Muscle of leg (tissue), 16 donors: ENCODE data around the gene TPRX1. TPM values are rescaled to one million over a fixed set of nuclear protein-coding genes. Genes with fewer than 3 reads are reported as not detected.
"Not testable (repeated sequence)": the region's sequence is repeated elsewhere in the genome, so short reads cannot be mapped to it uniquely, and the experiment has no call there.

Source experiments
- DNase-seq: peaks from one replicate; pipeline ENCODE4 v3.0.0; 2013
- H3K27ac ChIP-seq: one replicate; pipeline ENCODE4 v1.5.1; 2013; ENCODE audit warnings: mild to moderate bottlenecking, low read length, control low read depth
- H3K27me3 ChIP-seq: one replicate; pipeline ENCODE4 v1.6.1; 2013; ENCODE audit warnings: low read length; ENCODE audit not compliant: control insufficient read depth, insufficient read depth
- H3K36me3 ChIP-seq: one replicate; pipeline ENCODE4 v1.6.1; 2013; ENCODE audit warnings: low read length; ENCODE audit not compliant: control insufficient read depth, insufficient read depth
- H3K4me1 ChIP-seq: one replicate; pipeline ENCODE4 v1.6.1; 2013; ENCODE audit warnings: low read length; ENCODE audit not compliant: control insufficient read depth, insufficient read depth
- H3K4me3 ChIP-seq: one replicate; pipeline ENCODE4 v1.5.1; 2013; ENCODE audit warnings: low read length, control low read depth
- H3K9me3 ChIP-seq: replicated peaks from 2 replicates; pipeline ENCODE4 v1.6.1; 2013; ENCODE audit warnings: low read depth, low read length; ENCODE audit not compliant: control insufficient read depth
- WGBS: methylation state at CpG from one replicate; pipeline ENCODE4 v1.1.5; 2013; ENCODE audit warnings: missing lambda C conversion rate; ENCODE audit not compliant: insufficient coverage; 5-methylcytosine and 5-hydroxymethylcytosine counted together
- long read RNA-seq, 11 donors: transcript quantifications; one replicate each; lab custom pipeline, GENCODE V29; 2026
- polyA plus RNA-seq, 8 donors: library from polyadenylated mRNA; unstranded; fragments of 120-200 nt; gene quantifications; one replicate each; pipeline versions ENCODE4 v1.2.1 to v1.2.3, GENCODE V29; 2013; ENCODE audit warnings: inconsistent platforms in 1 of 8, low replicate concordance in 1 of 8; ENCODE audit not compliant: insufficient read length in 8 of 8, insufficient read depth in 1 of 8
- total RNA-seq: library from RNA; stranded (reverse); fragments of 120-200 nt; gene quantifications from one replicate; pipeline ENCODE4 v1.2.4, GENCODE V29; 2013

The TPRX1 gene
- total RNA-seq = not detected
- not detected for polyA plus RNA-seq
- long read RNA-seq, donor 1 = 0 reads
- long read RNA-seq, donor 2 = 0 reads
- long read RNA-seq, donor 3 = 0 reads
- long read RNA-seq, donor 4 = 0 reads
- long read RNA-seq, donor 5 = 0 reads
- long read RNA-seq, donor 6 = 0 reads
- long read RNA-seq, donor 7 = 0 reads
- long read RNA-seq, donor 8 = 0 reads
- long read RNA-seq, donor 9 = 0 reads
- long read RNA-seq, donor 10 = 0 reads
- long read RNA-seq, donor 11 = 0 reads

GRCh38 chr19:47804451-47804850 lies at the start of gene TPRX1:
TSS of gene TPRX1 (minus strand) at chr19:47804551. CDS start at chr19:47804539, 12 bp downstream.
- 60% methylated on average over 1 of the region's 5 CpGs for WGBS

GRCh38 chr19:47853003-47853402 lies 48.7 kb upstream of the TPRX1 start:
- Histone ChIP-seq H3K27me3 (peaks cover 27% of the 10 kb centered on the region), H3K4me1 (peaks cover 8% of the 10 kb centered on the region), H3K9me3 (no peaks in the 10 kb centered on the region), H3K27ac (no peak overlapping the region), H3K4me3 (no peak overlapping the region), H3K36me3 (no peaks in the 10 kb centered on the region)
- WGBS = 61% methylated on average over 2 of the region's 5 CpGs
- no peak for DNase-seq

More at GRCh38 chr19:47804451-47804850, at the start of gene TPRX1:
- DNase-seq, H3K27me3 ChIP-seq, H3K4me1 ChIP-seq, H3K4me3 ChIP-seq, H3K9me3 ChIP-seq, H3K27ac ChIP-seq, H3K36me3 ChIP-seq: not testable (repeated sequence)

- no peaks in the 10 kb centered on the region for H3K36me3 ChIP-seq
- H3K9me3 ChIP-seq = no peaks in the 10 kb centered on the region
- 7% methylated on average over 7 of the region's 22 CpGs for WGBS
- no peak overlapping the region for H3K4me3 ChIP-seq
- peaks cover 27% of the 10 kb centered on the region for H3K27me3 ChIP-seq
- peak; percentile 55 for DNase-seq
- peaks cover 8% of the 10 kb centered on the region for H3K4me1 ChIP-seq
- no peak overlapping the region for H3K27ac ChIP-seq
Observed at GRCh38 chr19:47848823-47849473, 44.6 kb upstream of the TPRX1 start.

GRCh38 chr19:47848425-47848822 lies 44.1 kb upstream of the TPRX1 start:
- DNase-seq = no peak
- H3K4me1 ChIP-seq = peaks cover 8% of the 10 kb centered on the region
- 32% methylated on average over 9 of the region's 10 CpGs for WGBS
- H3K27ac ChIP-seq = no peak overlapping the region
- H3K9me3 ChIP-seq = no peaks in the 10 kb centered on the region
- no peak overlapping the region for H3K4me3 ChIP-seq
- H3K27me3 ChIP-seq = peaks cover 27% of the 10 kb centered on the region
- no peaks in the 10 kb centered on the region for H3K36me3 ChIP-seq

GRCh38 chr19:47842941-47843340 lies 38.6 kb upstream of the TPRX1 start:
- no peaks in the 10 kb centered on the region for H3K9me3 ChIP-seq
- H3K27ac ChIP-seq = no peak overlapping the region
- H3K4me3 ChIP-seq = no peak overlapping the region
- no peak for DNase-seq
- peaks cover 2% of the 10 kb centered on the region for H3K4me1 ChIP-seq
- WGBS = 16% methylated on average over 3 of the region's 5 CpGs
- H3K27me3 ChIP-seq = peaks cover 5% of the 10 kb centered on the region
- H3K36me3 ChIP-seq = no peaks in the 10 kb centered on the region

GRCh38 chr19:47839913-47840312 lies 35.6 kb upstream of the TPRX1 start:
- 21% methylated on average over 8 of the region's 10 CpGs for WGBS
- Histone ChIP-seq H3K27ac (no peak overlapping the region), H3K4me3 (no peak overlapping the region), H3K4me1 (peaks cover 2% of the 10 kb centered on the region), H3K9me3 (no peaks in the 10 kb centered on the region), H3K36me3 (no peaks in the 10 kb centered on the region), H3K27me3 (peaks cover 5% of the 10 kb centered on the region)
- no peak for DNase-seq

GRCh38 chr19:47839411-47839810 lies 35.1 kb upstream of the TPRX1 start:
- H3K27ac ChIP-seq = no peak overlapping the region
- peaks cover 5% of the 10 kb centered on the region for H3K27me3 ChIP-seq
- WGBS = 40% methylated on average over 16 of the region's 16 CpGs
- peaks cover 2% of the 10 kb centered on the region for H3K4me1 ChIP-seq
- no peak for DNase-seq
- H3K4me3 ChIP-seq = no peak overlapping the region
- no peaks in the 10 kb centered on the region for H3K9me3 ChIP-seq
- no peaks in the 10 kb centered on the region for H3K36me3 ChIP-seq

- WGBS = 21% methylated on average over 2 of the region's 8 CpGs
Observed at GRCh38 chr19:47836038-47836437, 31.7 kb upstream of the TPRX1 start.

GRCh38 chr19:47832723-47833122 lies 28.4 kb upstream of the TPRX1 start:
- no peaks in the 10 kb centered on the region for H3K9me3 ChIP-seq
- H3K4me3 ChIP-seq = no peak overlapping the region
- no peak for DNase-seq
- no CpG with 5 or more reads among the region's 4 CpGs for WGBS
- H3K4me1 ChIP-seq = no peaks in the 10 kb centered on the region
- no peaks in the 10 kb centered on the region for H3K36me3 ChIP-seq
- no peak overlapping the region for H3K27ac ChIP-seq
- no peaks in the 10 kb centered on the region for H3K27me3 ChIP-seq

More at GRCh38 chr19:47836038-47836437, 31.7 kb upstream of the TPRX1 start:
- H3K4me1 ChIP-seq = no peaks in the 10 kb centered on the region
- no peak overlapping the region for H3K27ac ChIP-seq
- peaks cover 3% of the 10 kb centered on the region for H3K27me3 ChIP-seq
- no peaks in the 10 kb centered on the region for H3K36me3 ChIP-seq
- no peaks in the 10 kb centered on the region for H3K9me3 ChIP-seq
- no peak for DNase-seq
- no peak overlapping the region for H3K4me3 ChIP-seq

GRCh38 chr19:47826800-47827199 lies 22.4 kb upstream of the TPRX1 start:
- H3K4me3 ChIP-seq = no peak overlapping the region
- H3K9me3 ChIP-seq = peaks cover 3% of the 10 kb centered on the region
- no peaks in the 10 kb centered on the region for H3K4me1 ChIP-seq
- H3K36me3 ChIP-seq = no peaks in the 10 kb centered on the region
- H3K27me3 ChIP-seq = no peaks in the 10 kb centered on the region
- DNase-seq = no peak
- 93% methylated on average over 4 of the region's 6 CpGs for WGBS
- no peak overlapping the region for H3K27ac ChIP-seq
